T-cell (primary cell): ENCODE results near the gene MMRN1. TPM values are rescaled to one million over a fixed set of nuclear protein-coding genes. Genes with fewer than 3 reads are reported as not detected.

Experiments
- ATAC-seq, 4 experiments: fragments of 200-7000 bp in 3 of 4; fragments of 150-1000 bp in 1 of 4; cut with Tn5 transposase; replicated peaks in 1 of 4; 1 replicate in 3 of 4; 2 replicates in 1 of 4; pipeline ENCODE4 v1.10.0; 2021; ENCODE audit warnings: moderate library complexity in 3 of 4, mild to moderate bottlenecking in 2 of 4, moderate number of reproducible peaks in 1 of 4
- CTCF ChIA-PET, 2 donors: fragments of 300-600 bp; sonication (Branson Sonifier 250); formaldehyde crosslinking; loops; one replicate each; lab custom pipeline; 2022; ENCODE audit warnings: antibody characterized with exemption in 2 of 2; lab: Charles Lee
- POLR2A ChIA-PET, 2 donors: fragments of 300-600 bp; sonication (Branson Sonifier 250); formaldehyde crosslinking; loops; one replicate each; lab custom pipeline; 2022; ENCODE audit warnings: antibody characterized with exemption in 2 of 2; lab: Charles Lee
- DNase-seq, 35 experiments: peaks; one replicate each; pipeline versions ENCODE4 v3.0.0 to v3.0.0-alpha.2; 2013 to 2023
- H3K27ac ChIP-seq: one replicate; pipeline ENCODE4 v1.5.1; 2013; ENCODE audit warnings: low read length
- H3K27me3 ChIP-seq, 2 experiments: replicated peaks in 1 of 2; 1 replicate in 1 of 2; 2 replicates in 1 of 2; pipeline versions ENCODE4 v1.6.1 to v1.7.0; 2013; ENCODE audit warnings: low read length in 1 of 2, mixed read lengths in 1 of 2; ENCODE audit not compliant: control insufficient read depth in 2 of 2, insufficient read depth in 2 of 2; ENCODE audit errors: extremely low read depth in 1 of 2
- H3K36me3 ChIP-seq, 2 donors: 1 replicate in 1 of 2; 2 replicates in 1 of 2; pipeline versions ENCODE4 v1.6.1 to v1.7.0; 2013; ENCODE audit warnings: low read length in 1 of 2; ENCODE audit not compliant: control insufficient read depth in 2 of 2, insufficient read depth in 1 of 2; ENCODE audit errors: extremely low read depth in 1 of 2
- H3K4me1 ChIP-seq, 2 experiments: 1 replicate in 1 of 2; 2 replicates in 1 of 2; pipeline versions ENCODE4 v1.6.1 to v1.7.0; 2013; ENCODE audit warnings: low read length in 2 of 2, mixed read lengths in 1 of 2; ENCODE audit not compliant: insufficient read depth in 2 of 2, control insufficient read depth in 1 of 2; ENCODE audit errors: extremely low read depth in 1 of 2
- H3K4me3 ChIP-seq, 2 donors: 1 replicate in 1 of 2; 2 replicates in 1 of 2; pipeline versions ENCODE4 v1.5.1 to v1.7.0; 2013; ENCODE audit warnings: mild to moderate bottlenecking in 2 of 2, low read length in 1 of 2, moderate library complexity in 1 of 2; ENCODE audit not compliant: control insufficient read depth in 1 of 2; ENCODE audit errors: extremely low read depth in 1 of 2
- H3K9me3 ChIP-seq: 2 replicates; pipeline ENCODE4 v1.7.0; 2013
- H3K27ac Mint-ChIP-seq, 2 donors: one replicate each; pipeline ENCODE4 v1.8.0; 2020 to 2021; ENCODE audit warnings: mild to moderate bottlenecking in 2 of 2, mixed read lengths in 2 of 2
- H3K27me3 Mint-ChIP-seq, 2 donors: one replicate each; pipeline ENCODE4 v1.8.0; 2021 to 2022; ENCODE audit warnings: mixed read lengths in 2 of 2
- H3K36me3 Mint-ChIP-seq: one replicate; pipeline ENCODE4 v1.8.0; 2021; ENCODE audit warnings: mixed read lengths
- H3K4me1 Mint-ChIP-seq, 3 donors: one replicate each; pipeline ENCODE4 v1.8.0; 2020 to 2022; ENCODE audit warnings: mixed read lengths in 3 of 3, mild to moderate bottlenecking in 1 of 3
- H3K4me3 Mint-ChIP-seq, 3 donors: one replicate each; pipeline ENCODE4 v1.8.0; 2020 to 2022; ENCODE audit warnings: mild to moderate bottlenecking in 3 of 3, mixed read lengths in 3 of 3, moderate library complexity in 3 of 3
- H3K9me3 Mint-ChIP-seq, 3 donors: one replicate each; pipeline ENCODE4 v1.8.0; 2020 to 2022; ENCODE audit warnings: mixed read lengths in 3 of 3
- WGBS: methylation state at CpG from one replicate; pipeline ENCODE4 v1.1.5; 2013; ENCODE audit warnings: missing lambda C conversion rate; ENCODE audit not compliant: insufficient coverage; 5-methylcytosine and 5-hydroxymethylcytosine counted together
- total RNA-seq, 35 experiments: library from RNA in 6 of 35; stranded (reverse) in 6 of 35; fragments of 120-200 nt in 1 of 35; gene quantifications; one replicate each; pipeline versions ENCODE4 v1.2.1 to v1.2.4 and lab custom pipeline; 2013 to 2026

Gene MMRN1
- total RNA-seq, 5 donors from 2014 or later (not counting 1 experiment from before 2014, with no cell fraction given): 0.16 to 0.61 (median 0.30) TPM

GRCh38 chr4:89942811-89943210, 48.2 kb downstream of the MMRN1 start:
- Histone ChIP-seq H3K36me3 (no peaks in the 10 kb centered on the region), H3K4me1 (no peaks in the 10 kb centered on the region), H3K27me3 (no peaks in the 10 kb centered on the region), H3K27ac (no peak overlapping the region), H3K9me3 (no peaks in the 10 kb centered on the region), H3K4me3 (no peak overlapping the region)
- no peaks in the 10 kb centered on the region for H3K9me3 Mint-ChIP-seq
- POLR2A ChIA-PET: no interaction called here
- no peak overlapping the region for H3K4me3 Mint-ChIP-seq
- no CpG with 5 or more reads among the region's 3 CpGs for WGBS
- H3K36me3 Mint-ChIP-seq: no peaks in the 10 kb centered on the region
- no peak for ATAC-seq
- no peak for DNase-seq
- no peaks in the 10 kb centered on the region for H3K4me1 Mint-ChIP-seq
- peaks cover 0 to 2% of the 10 kb centered on the region in 2 donors for H3K27me3 Mint-ChIP-seq
- H3K27ac Mint-ChIP-seq: no peak overlapping the region
- CTCF ChIA-PET: no interaction called here

GRCh38 chr4:89949782-89950387, 55.2 kb downstream of the MMRN1 start:
- H3K27me3 Mint-ChIP-seq: peaks cover 0 to 2% of the 10 kb centered on the region in 2 donors
- ATAC-seq (no peak), DNase-seq (no peak)
- H3K9me3 Mint-ChIP-seq: no peaks in the 10 kb centered on the region
- H3K36me3 ChIP-seq: no peaks in the 10 kb centered on the region
- no peaks in the 10 kb centered on the region for H3K27me3 ChIP-seq
- H3K4me3 ChIP-seq: no peak overlapping the region
- no peak overlapping the region for H3K27ac Mint-ChIP-seq
- H3K27ac ChIP-seq: no peak overlapping the region
- no CpG with 5 or more reads among the region's 2 CpGs for WGBS
- no peaks in the 10 kb centered on the region for H3K36me3 Mint-ChIP-seq
- ChIA-PET POLR2A (no interaction called here), CTCF (interaction anchor here in 1 of 2 donors (0.5 kb wide), 1 partner anchor 1971 kb away, joined by 3 read pairs; no protein-coding TSS in a partner anchor)
- no peak overlapping the region for H3K4me3 Mint-ChIP-seq
- H3K4me1 Mint-ChIP-seq: no peaks in the 10 kb centered on the region
- H3K4me1 ChIP-seq: no peaks in the 10 kb centered on the region
- H3K9me3 ChIP-seq: no peaks in the 10 kb centered on the region

- H3K4me3 ChIP-seq: no peak overlapping the region
- Mint-ChIP-seq H3K4me3 (no peak overlapping the region), H3K4me1 (no peaks in the 10 kb centered on the region), H3K27me3 (peaks cover 0 to 2% of the 10 kb centered on the region in 2 donors), H3K9me3 (no peaks in the 10 kb centered on the region), H3K27ac (no peak overlapping the region), H3K36me3 (no peaks in the 10 kb centered on the region)
- ChIA-PET CTCF (no interaction called here), POLR2A (no interaction called here)
- H3K27ac ChIP-seq: no peak overlapping the region
- WGBS: no CpG with 5 or more reads among the region's 3 CpGs
- H3K27me3 ChIP-seq: no peaks in the 10 kb centered on the region
- ATAC-seq (no peak), DNase-seq (no peak)
- H3K4me1 ChIP-seq: no peaks in the 10 kb centered on the region
- H3K9me3 ChIP-seq: no peaks in the 10 kb centered on the region
- H3K36me3 ChIP-seq: no peaks in the 10 kb centered on the region
Measured at GRCh38 chr4:89952458-89952857, 57.8 kb downstream of the MMRN1 start.

- Mint-ChIP-seq H3K4me3 (no peak overlapping the region), H3K4me1 (no peaks in the 10 kb centered on the region), H3K27me3 (peaks cover 0 to 3% of the 10 kb centered on the region in 2 donors), H3K36me3 (no peaks in the 10 kb centered on the region), H3K27ac (no peak overlapping the region), H3K9me3 (no peaks in the 10 kb centered on the region)
- DNase-seq (no peak), ATAC-seq (no peak)
- Histone ChIP-seq H3K27ac (no peak overlapping the region), H3K4me3 (no peak overlapping the region), H3K4me1 (no peaks in the 10 kb centered on the region), H3K9me3 (no peaks in the 10 kb centered on the region), H3K27me3 (no peaks in the 10 kb centered on the region), H3K36me3 (no peaks in the 10 kb centered on the region)
- CTCF ChIA-PET: no interaction called here
- 100% methylated on average over 1 of the region's 13 CpGs for WGBS
- POLR2A ChIA-PET: no interaction called here
Measured at GRCh38 chr4:89954906-89955695, 60.4 kb downstream of the MMRN1 start.

- Histone ChIP-seq H3K4me1 (no peaks in the 10 kb centered on the region), H3K9me3 (no peaks in the 10 kb centered on the region), H3K36me3 (no peaks in the 10 kb centered on the region), H3K27ac (no peak overlapping the region), H3K4me3 (no peak overlapping the region), H3K27me3 (no peaks in the 10 kb centered on the region)
- no CpG with 5 or more reads among the region's 4 CpGs for WGBS
- Mint-ChIP-seq H3K9me3 (no peaks in the 10 kb centered on the region), H3K27ac (no peak overlapping the region), H3K36me3 (no peaks in the 10 kb centered on the region), H3K27me3 (peaks cover 0 to 3% of the 10 kb centered on the region in 2 donors), H3K4me3 (no peak overlapping the region), H3K4me1 (no peaks in the 10 kb centered on the region)
- DNase-seq: no peak
- ChIA-PET CTCF (interaction anchor here (0.6 to 0.7 kb wide), 2 partner anchors 26 to 1079 kb away, joined by 3 to 6 read pairs; no protein-coding TSS in a partner anchor), POLR2A (no interaction called here)
- no peak for ATAC-seq
Measured at GRCh38 chr4:89957046-89957926, 62.6 kb downstream of the MMRN1 start.

GRCh38 chr4:89981789-89982334, 87.2 kb downstream of the MMRN1 start:
- Histone ChIP-seq H3K4me3 (no peak overlapping the region), H3K4me1 (no peaks in the 10 kb centered on the region), H3K36me3 (no peaks in the 10 kb centered on the region), H3K9me3 (no peaks in the 10 kb centered on the region), H3K27ac (no peak overlapping the region), H3K27me3 (no peaks in the 10 kb centered on the region)
- WGBS: no CpG with 5 or more reads among the region's 2 CpGs
- CTCF ChIA-PET: no interaction called here
- Mint-ChIP-seq H3K36me3 (no peaks in the 10 kb centered on the region), H3K27me3 (no peaks in the 10 kb centered on the region), H3K4me3 (no peak overlapping the region), H3K27ac (no peak overlapping the region), H3K9me3 (no peaks in the 10 kb centered on the region), H3K4me1 (no peaks in the 10 kb centered on the region)
- DNase-seq (no peak), ATAC-seq (no peak)
- POLR2A ChIA-PET: no interaction called here
